Gastroesophageal sphincter (tissue), 4 donors: Measurements from ENCODE around the gene COL26A1. TPM values are rescaled to one million over a fixed set of nuclear protein-coding genes. Genes with fewer than 3 reads are reported as not detected.

Source experiments
- ATAC-seq: fragments of 150-250 bp; one replicate; pipeline ENCODE4 v1.9.1; 2016; ENCODE audit warnings: mild to moderate bottlenecking, moderate library complexity
- H3K27ac ChIP-seq, 4 donors: fragments of 200-600 bp; sonication (generic) in 3 of 4; 1 replicate in 3 of 4; 2 replicates in 1 of 4; pipeline ENCODE4 v1.5.1; 2016 to 2019
- H3K27me3 ChIP-seq: fragments of 200-600 bp; sonication (generic); one replicate; pipeline ENCODE4 v1.5.1; 2019
- H3K36me3 ChIP-seq, 2 donors: fragments of 200-600 bp; sonication (generic); one replicate each; pipeline ENCODE4 v1.5.1; 2019; ENCODE audit warnings: control low read depth in 1 of 2
- H3K4me1 ChIP-seq, 3 donors: fragments of 200-600 bp; sonication (generic); 1 replicate in 2 of 3; 2 replicates in 1 of 3; pipeline ENCODE4 v1.5.1; 2016 to 2019; ENCODE audit warnings: control low read depth in 2 of 3
- H3K4me3 ChIP-seq, 2 donors: fragments of 200-600 bp; sonication (generic); one replicate each; pipeline ENCODE4 v1.5.1; 2019; ENCODE audit warnings: mild to moderate bottlenecking in 1 of 2, moderate library complexity in 1 of 2
- H3K9me3 ChIP-seq, 3 donors: fragments of 200-600 bp; sonication (generic); one replicate each; pipeline ENCODE4 v1.5.1; 2017 to 2019; ENCODE audit warnings: control low read depth in 2 of 3
- EP300 ChIP-seq: sonication (generic); formaldehyde crosslinking; IDR thresholded peaks from one replicate; pipeline ENCODE4 v1.6.1; 2017; ENCODE audit warnings: antibody characterized with exemption, mild to moderate bottlenecking
- POLR2A ChIP-seq, 2 donors: fragments of 450-650 bp; IDR thresholded peaks; one replicate each; pipeline ENCODE4 v1.6.1; 2017; ENCODE audit warnings: antibody characterized with exemption in 2 of 2, mild to moderate bottlenecking in 2 of 2, moderate library complexity in 1 of 2
- POLR2AphosphoS5 ChIP-seq: sonication (generic); formaldehyde crosslinking; IDR thresholded peaks from one replicate; pipeline ENCODE4 v1.6.1; 2017; ENCODE audit warnings: antibody characterized with exemption
- WGBS, 2 donors: methylation state at CpG; one replicate each; pipeline ENCODE4 v1.1.5; 2018; ENCODE audit warnings: low coverage in 1 of 2; 5-methylcytosine and 5-hydroxymethylcytosine counted together
- total RNA-seq, 4 donors: library from RNA; depleted of rRNA; stranded (reverse); fragments of >200 nt; gene quantifications; one replicate each; pipeline ENCODE4 v1.1.0, GENCODE V29; 2016
- TF ChIP-seq, protein P1 (sequence below), 4 experiments: fragments of 200-600 bp in 2 of 4; fragments of 450-650 bp in 2 of 4; sonication (generic) in 1 of 4; IDR thresholded peaks; one replicate each; pipeline ENCODE4 v1.5.1; 2017 to 2019; ENCODE audit warnings: antibody characterized with exemption in 4 of 4, mild to moderate bottlenecking in 2 of 4, moderate library complexity in 2 of 4

The COL26A1 gene
- total RNA-seq, 4 donors from 2014 or later, result not detected

DNA sequence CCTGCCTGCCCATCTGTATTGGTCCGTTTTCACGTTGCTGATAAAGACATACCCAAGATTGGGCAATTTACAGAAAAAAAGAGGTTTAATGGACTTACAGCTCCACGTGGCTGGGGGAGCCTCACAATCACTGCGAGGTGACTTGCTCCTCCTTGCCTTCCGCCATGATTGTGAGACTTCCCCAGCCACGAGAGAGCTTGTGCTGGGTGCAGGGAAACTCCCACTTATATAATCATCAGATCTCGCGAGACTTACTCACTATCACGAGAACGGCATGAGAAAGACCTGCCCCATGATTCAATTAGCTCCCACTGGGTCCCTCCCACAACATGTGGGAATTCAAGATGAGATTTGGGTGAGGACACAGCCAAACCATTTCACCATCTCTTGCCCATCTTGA is 154.6 kb downstream of the COL26A1 start:
- ATAC-seq, result no peak
- Histone ChIP-seq H3K27ac (no peak overlapping the region), H3K4me1 (peaks cover 0 to 9% (median 0%) of the 10 kb centered on the region in 3 donors), H3K4me3 (no peak overlapping the region), H3K27me3 (peaks cover 36% of the 10 kb centered on the region), H3K9me3 (peaks cover 0 to 16% (median 0%) of the 10 kb centered on the region in 3 donors), H3K36me3 (no peaks in the 10 kb centered on the region)
- no peak for TF ChIP-seq EP300
- TF ChIP-seq POLR2AphosphoS5, result no peak
- 77 to 100% methylated on average over 1 to 10 of the region's 10 CpGs for WGBS, 2 donors

DNA sequence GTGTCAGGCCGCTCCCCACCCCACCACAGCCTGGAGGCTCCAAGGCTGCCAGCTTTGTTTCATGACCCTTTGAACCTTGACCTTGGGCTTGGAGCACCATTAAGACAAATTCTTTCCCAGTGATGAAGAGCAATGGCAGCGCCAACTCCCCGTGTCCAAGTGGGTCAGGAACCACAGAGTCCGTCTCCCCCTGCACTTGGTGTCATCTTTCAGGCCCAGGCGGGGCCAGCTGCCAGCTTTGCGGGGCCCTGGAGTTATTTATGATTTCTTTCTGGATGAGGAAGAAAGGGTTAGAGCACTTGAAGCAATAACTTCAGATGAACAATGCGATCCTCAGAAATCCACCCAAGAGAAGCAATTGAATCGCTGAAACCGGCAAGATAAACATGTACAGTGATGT is 155.7 kb downstream of the COL26A1 start:
- Histone ChIP-seq H3K27me3 (peaks cover 25% of the 10 kb centered on the region), H3K9me3 (peaks cover 0 to 17% (median 0%) of the 10 kb centered on the region in 3 donors), H3K27ac (no peak overlapping the region), H3K36me3 (no peaks in the 10 kb centered on the region), H3K4me3 (no peak overlapping the region), H3K4me1 (peaks cover 0 to 9% (median 0%) of the 10 kb centered on the region in 3 donors)
- TF ChIP-seq POLR2AphosphoS5, result no peak
- TF ChIP-seq, protein P1, sequence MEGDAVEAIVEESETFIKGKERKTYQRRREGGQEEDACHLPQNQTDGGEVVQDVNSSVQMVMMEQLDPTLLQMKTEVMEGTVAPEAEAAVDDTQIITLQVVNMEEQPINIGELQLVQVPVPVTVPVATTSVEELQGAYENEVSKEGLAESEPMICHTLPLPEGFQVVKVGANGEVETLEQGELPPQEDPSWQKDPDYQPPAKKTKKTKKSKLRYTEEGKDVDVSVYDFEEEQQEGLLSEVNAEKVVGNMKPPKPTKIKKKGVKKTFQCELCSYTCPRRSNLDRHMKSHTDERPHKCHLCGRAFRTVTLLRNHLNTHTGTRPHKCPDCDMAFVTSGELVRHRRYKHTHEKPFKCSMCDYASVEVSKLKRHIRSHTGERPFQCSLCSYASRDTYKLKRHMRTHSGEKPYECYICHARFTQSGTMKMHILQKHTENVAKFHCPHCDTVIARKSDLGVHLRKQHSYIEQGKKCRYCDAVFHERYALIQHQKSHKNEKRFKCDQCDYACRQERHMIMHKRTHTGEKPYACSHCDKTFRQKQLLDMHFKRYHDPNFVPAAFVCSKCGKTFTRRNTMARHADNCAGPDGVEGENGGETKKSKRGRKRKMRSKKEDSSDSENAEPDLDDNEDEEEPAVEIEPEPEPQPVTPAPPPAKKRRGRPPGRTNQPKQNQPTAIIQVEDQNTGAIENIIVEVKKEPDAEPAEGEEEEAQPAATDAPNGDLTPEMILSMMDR (IDR thresholded peaks at IDR 0.05), result no peak
- TF ChIP-seq EP300, result no peak
- no peak for TF ChIP-seq POLR2A (IDR thresholded peaks at IDR 0.05)
- WGBS, 2 donors, result 0 to 48% methylated on average over 2 to 5 of the region's 9 CpGs
- ATAC-seq, result no peak

DNA sequence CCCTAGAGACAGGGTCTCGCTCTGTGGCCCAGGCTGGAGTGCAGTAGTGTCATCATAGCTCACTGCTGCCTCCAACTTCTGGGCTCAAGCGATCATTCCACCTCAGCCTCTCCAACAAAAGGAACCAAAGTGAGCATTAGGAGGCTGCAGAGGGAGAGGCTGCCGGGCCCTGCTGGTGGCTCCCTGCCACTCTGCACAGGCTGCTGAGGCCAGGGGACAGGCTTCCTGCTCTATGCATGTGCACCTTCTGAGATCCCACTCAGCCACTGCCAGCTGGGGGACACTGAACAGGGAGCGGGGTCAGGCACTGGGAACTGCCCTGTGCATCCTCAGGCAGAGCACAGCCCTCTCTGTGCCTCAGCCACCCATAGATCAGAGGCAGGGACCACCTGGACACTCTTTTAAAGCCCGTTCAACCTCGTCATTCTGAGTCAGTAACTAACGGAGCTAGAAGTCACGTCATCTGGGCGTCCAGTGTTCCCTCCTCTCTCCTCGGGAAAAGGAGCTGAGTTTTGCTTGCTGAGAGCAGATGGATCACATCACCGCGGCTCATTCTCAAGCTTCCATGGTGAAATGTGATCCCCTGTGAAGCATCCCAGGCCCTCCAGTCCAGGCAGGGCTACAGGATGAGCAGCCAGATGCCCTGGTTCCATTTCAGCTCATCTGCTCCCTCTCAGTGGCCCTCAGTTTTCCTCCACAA is 156.8 kb downstream of the COL26A1 start:
- ATAC-seq, result no peak
- peaks cover 0 to 9% (median 0%) of the 10 kb centered on the region in 3 donors for H3K4me1 ChIP-seq
- no peak for TF ChIP-seq POLR2AphosphoS5
- TF ChIP-seq, protein P1 (IDR thresholded peaks at IDR 0.05), result no peak
- TF ChIP-seq POLR2A (IDR thresholded peaks at IDR 0.05), result no peak
- TF ChIP-seq EP300, result no peak
- no peaks in the 10 kb centered on the region for H3K36me3 ChIP-seq
- no peak overlapping the region for H3K4me3 ChIP-seq
- H3K9me3 ChIP-seq, result peaks cover 0 to 28% (median 0%) of the 10 kb centered on the region in 3 donors
- 40% methylated on average over 7 of the region's 12 CpGs; no CpG with 5 or more reads in 1 of the 2 donors for WGBS, 2 donors
- H3K27ac ChIP-seq, result no peak overlapping the region
- H3K27me3 ChIP-seq, result peaks cover 14% of the 10 kb centered on the region

DNA sequence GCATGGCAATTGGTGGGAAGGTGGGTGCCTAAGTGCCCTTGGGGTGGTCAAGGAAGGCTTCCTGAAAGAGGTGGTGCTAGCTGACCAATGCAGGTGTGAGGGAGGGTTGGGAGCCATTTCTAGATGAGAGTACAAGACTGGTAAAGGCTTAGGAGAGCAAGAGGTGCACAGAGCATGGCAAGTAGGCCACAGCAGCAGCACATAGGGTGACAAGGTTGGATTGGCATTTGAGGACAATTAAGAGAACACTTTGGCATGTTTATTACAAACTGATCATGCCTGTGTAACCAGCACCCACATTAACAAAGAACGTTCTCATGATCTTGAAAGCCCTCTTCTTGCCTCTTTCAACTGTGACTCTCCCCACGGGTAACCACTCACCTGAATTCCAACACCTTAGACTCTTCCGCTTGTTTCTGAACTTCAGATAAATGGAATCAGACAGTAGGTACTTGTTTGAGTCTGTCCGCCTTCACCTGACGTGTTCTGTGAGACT is 158.8 kb downstream of the COL26A1 start:
- Histone ChIP-seq H3K4me1 (peaks cover 0 to 9% (median 0%) of the 10 kb centered on the region in 3 donors), H3K36me3 (no peaks in the 10 kb centered on the region), H3K9me3 (peaks cover 0 to 36% (median 0%) of the 10 kb centered on the region in 3 donors), H3K4me3 (no peak overlapping the region), H3K27me3 (peaks cover 9% of the 10 kb centered on the region), H3K27ac (no peak overlapping the region)
- ATAC-seq, result no peak
- TF ChIP-seq EP300, result no peak
- TF ChIP-seq POLR2A (IDR thresholded peaks at IDR 0.05), result no peak
- TF ChIP-seq, protein P1 (IDR thresholded peaks at IDR 0.05), result no peak
- no peak for TF ChIP-seq POLR2AphosphoS5
- WGBS, 2 donors, result 92 to 93% methylated on average over 4 to 5 of the region's 5 CpGs

DNA sequence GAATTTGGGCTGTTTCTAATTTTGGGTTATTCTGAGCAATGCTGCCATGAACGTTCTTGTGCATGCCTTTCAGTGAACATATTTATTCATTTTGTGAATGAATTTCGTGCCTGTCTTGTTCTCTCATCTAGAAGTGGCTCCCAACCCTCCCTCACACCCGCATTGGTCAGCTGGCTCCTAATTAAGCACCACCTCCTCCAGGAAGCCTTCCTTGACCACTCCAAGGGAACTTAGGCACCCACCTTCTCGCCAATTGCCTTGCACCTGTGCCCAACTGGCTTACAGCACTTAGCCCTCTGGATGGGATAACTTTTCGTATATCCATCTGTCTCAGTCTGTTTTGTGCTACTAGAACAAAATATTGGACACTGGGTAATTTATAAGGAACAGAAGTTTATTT is 159.3 kb downstream of the COL26A1 start:
- H3K9me3 ChIP-seq, result peaks cover 0 to 36% (median 0%) of the 10 kb centered on the region in 3 donors
- peaks cover 9% of the 10 kb centered on the region for H3K27me3 ChIP-seq
- 57 to 90% methylated on average over 4 of the region's 5 CpGs for WGBS, 2 donors
- no peak for ATAC-seq
- H3K4me3 ChIP-seq, result no peak overlapping the region
- H3K4me1 ChIP-seq, result peaks cover 0 to 9% (median 0%) of the 10 kb centered on the region in 3 donors
- H3K36me3 ChIP-seq, result no peaks in the 10 kb centered on the region
- no peak for TF ChIP-seq POLR2A (IDR thresholded peaks at IDR 0.05)
- TF ChIP-seq POLR2AphosphoS5, result no peak
- no peak for TF ChIP-seq EP300
- TF ChIP-seq, protein P1 (IDR thresholded peaks at IDR 0.05), result no peak
- no peak overlapping the region for H3K27ac ChIP-seq
